ENCODE results near the gene CYTH2.
"Not testable (repeated sequence)": the region's sequence is repeated elsewhere in the genome, so short reads cannot be mapped to it uniquely, and the experiment has no call there.

DNA sequence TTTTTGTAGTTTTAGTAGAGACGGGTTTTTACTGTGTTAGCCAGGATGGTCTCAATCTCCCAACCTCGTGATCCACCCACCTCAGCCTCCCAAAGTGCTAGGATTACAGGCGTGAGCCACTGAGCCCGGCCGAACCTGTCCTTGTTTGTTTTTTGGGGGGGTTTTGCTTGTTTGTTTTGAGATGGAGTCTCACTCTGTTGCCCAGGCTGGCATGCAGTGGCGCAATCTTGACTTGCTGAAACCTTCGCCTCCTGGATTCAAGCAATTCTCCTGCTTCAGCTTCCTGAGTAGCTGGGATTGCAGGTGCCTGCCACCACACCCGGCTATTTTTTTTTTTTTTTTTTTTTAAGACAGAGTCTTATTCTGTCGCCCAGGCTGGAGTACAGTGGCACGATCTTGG lies 17.5 kb downstream of the CYTH2 start:
- TF ChIP-seq, protein P1, sequence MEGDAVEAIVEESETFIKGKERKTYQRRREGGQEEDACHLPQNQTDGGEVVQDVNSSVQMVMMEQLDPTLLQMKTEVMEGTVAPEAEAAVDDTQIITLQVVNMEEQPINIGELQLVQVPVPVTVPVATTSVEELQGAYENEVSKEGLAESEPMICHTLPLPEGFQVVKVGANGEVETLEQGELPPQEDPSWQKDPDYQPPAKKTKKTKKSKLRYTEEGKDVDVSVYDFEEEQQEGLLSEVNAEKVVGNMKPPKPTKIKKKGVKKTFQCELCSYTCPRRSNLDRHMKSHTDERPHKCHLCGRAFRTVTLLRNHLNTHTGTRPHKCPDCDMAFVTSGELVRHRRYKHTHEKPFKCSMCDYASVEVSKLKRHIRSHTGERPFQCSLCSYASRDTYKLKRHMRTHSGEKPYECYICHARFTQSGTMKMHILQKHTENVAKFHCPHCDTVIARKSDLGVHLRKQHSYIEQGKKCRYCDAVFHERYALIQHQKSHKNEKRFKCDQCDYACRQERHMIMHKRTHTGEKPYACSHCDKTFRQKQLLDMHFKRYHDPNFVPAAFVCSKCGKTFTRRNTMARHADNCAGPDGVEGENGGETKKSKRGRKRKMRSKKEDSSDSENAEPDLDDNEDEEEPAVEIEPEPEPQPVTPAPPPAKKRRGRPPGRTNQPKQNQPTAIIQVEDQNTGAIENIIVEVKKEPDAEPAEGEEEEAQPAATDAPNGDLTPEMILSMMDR (IDR thresholded peaks at IDR 0.05; ENCODE audit: low read depth, low read length) = not testable (repeated sequence)
- TF ChIP-seq EZH2phosphoT487 (IDR thresholded peaks at IDR 0.05; ENCODE audit: low read depth) = not testable (repeated sequence)
